Esophagus muscularis mucosa (tissue), 4 donors: ENCODE data around the gene AACS. TPM values are rescaled to one million over a fixed set of nuclear protein-coding genes. Genes with fewer than 3 reads are reported as not detected.

Experiments
- DNase-seq: peaks from one replicate; pipeline ENCODE4 v3.0.0-alpha.2; 2017; ENCODE audit errors: extremely low spot score
- H3K27ac ChIP-seq, 4 donors: fragments of 200-600 bp; sonication (generic); replicated peaks in 1 of 4; 1 replicate in 3 of 4; 2 replicates in 1 of 4; pipeline ENCODE4 v1.5.1; 2016 to 2019; ENCODE audit warnings: mild to moderate bottlenecking in 1 of 4
- H3K27me3 ChIP-seq, 4 donors: fragments of 200-600 bp; sonication (generic); one replicate each; pipeline versions ENCODE4 v1.5.1 to v1.6.0; 2016 to 2019
- H3K36me3 ChIP-seq, 4 donors: fragments of 200-600 bp; sonication (generic); one replicate each; pipeline ENCODE4 v1.5.1; 2016 to 2019
- H3K4me1 ChIP-seq, 4 donors: fragments of 200-600 bp; sonication (generic); one replicate each; pipeline ENCODE4 v1.5.1; 2016 to 2019
- H3K4me3 ChIP-seq, 4 donors: fragments of 200-600 bp; sonication (generic); 1 replicate in 2 of 4; 2 replicates in 2 of 4; pipeline ENCODE4 v1.5.1; 2016 to 2019; ENCODE audit warnings: mild to moderate bottlenecking in 4 of 4, moderate library complexity in 1 of 4
- H3K9me3 ChIP-seq, 4 donors: fragments of 200-600 bp; sonication (generic); 1 replicate in 3 of 4; 2 replicates in 1 of 4; pipeline ENCODE4 v1.5.1; 2016 to 2019
- CTCF ChIP-seq, 3 experiments: fragments of 200-600 bp in 2 of 3; fragments of 450-650 bp in 1 of 3; sonication (generic) in 2 of 3; IDR thresholded peaks; one replicate each; pipeline ENCODE4 v1.5.1; 2017 to 2019; ENCODE audit warnings: antibody characterized with exemption in 3 of 3, mild to moderate bottlenecking in 2 of 3, moderate library complexity in 1 of 3
- EP300 ChIP-seq: sonication (generic); formaldehyde crosslinking; IDR thresholded peaks from one replicate; pipeline ENCODE4 v1.6.1; 2017; ENCODE audit warnings: antibody characterized with exemption
- POLR2A ChIP-seq: fragments of 450-650 bp; IDR thresholded peaks from one replicate; pipeline ENCODE4 v1.6.1; 2017; ENCODE audit warnings: antibody characterized with exemption, moderate library complexity, mild to moderate bottlenecking, low read depth
- POLR2AphosphoS5 ChIP-seq, 2 donors: sonication (generic); formaldehyde crosslinking; IDR thresholded peaks; one replicate each; pipeline ENCODE4 v1.6.1; 2017; ENCODE audit warnings: antibody characterized with exemption in 2 of 2
- WGBS: methylation state at CpG from one replicate; pipeline ENCODE4 v1.1.5; 2018; 5-methylcytosine and 5-hydroxymethylcytosine counted together
- intact Hi-C: fragments of 100-400 bp; cut with DNase I; formaldehyde crosslinking; loops from one replicate; pipeline ENCODE4 v1.15.1; 2023
- total RNA-seq, 4 donors: library from RNA; depleted of rRNA; stranded (reverse); fragments of >200 nt; gene quantifications; one replicate each; pipeline versions ENCODE4 v1.1.0 to v1.2.1, GENCODE V29; 2016

The AACS gene
- total RNA-seq, 4 donors from 2014 or later = 10.2 to 16.7 (median 13.9) TPM

GRCh38 chr12:125089083-125089482 is 23.8 kb downstream of the AACS start:
- Histone ChIP-seq H3K9me3 (no peaks in the 10 kb centered on the region), H3K4me1 (peaks cover 0 to 9% (median 2%) of the 10 kb centered on the region in 4 donors), H3K27me3 (no peaks in the 10 kb centered on the region), H3K27ac (no peak overlapping the region), H3K4me3 (no peak overlapping the region), H3K36me3 (peaks cover 23 to 92% (median 67%) of the 10 kb centered on the region in 4 donors)
- no peak for DNase-seq
- TF ChIP-seq POLR2A (no peak), EP300 (no peak), POLR2AphosphoS5 (IDR thresholded peaks at IDR 0.05) (no peak), CTCF (IDR thresholded peaks at IDR 0.05) (no peak)
- WGBS = 89% methylated on average over 7 of the region's 9 CpGs
- intact Hi-C loops = no loop called here

DNA sequence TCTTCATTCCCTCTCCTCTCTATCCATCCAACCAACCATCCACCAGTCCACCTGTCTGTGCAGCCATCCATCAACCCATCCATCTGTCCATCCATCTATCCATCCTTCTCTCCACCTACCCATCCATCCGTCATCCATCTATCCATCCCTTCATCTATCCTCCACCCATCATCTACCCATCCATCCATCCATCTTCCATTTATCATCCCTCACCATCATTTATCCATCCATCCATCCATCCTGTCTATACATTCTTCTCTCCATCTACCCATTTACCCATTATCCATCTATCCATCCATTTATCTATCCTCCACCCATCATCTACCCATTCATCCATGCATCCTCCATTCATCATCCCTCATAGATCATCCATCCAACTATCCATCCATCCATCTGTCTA is 24.4 kb downstream of the AACS start:
- intact Hi-C loops = no loop called here
- H3K27ac ChIP-seq = no peak overlapping the region
- 97% methylated on average over 1 of the region's 1 CpG for WGBS
- H3K9me3 ChIP-seq = no peaks in the 10 kb centered on the region
- peaks cover 0 to 9% (median 2%) of the 10 kb centered on the region in 4 donors for H3K4me1 ChIP-seq
- H3K4me3 ChIP-seq = no peak overlapping the region
- H3K27me3 ChIP-seq = no peaks in the 10 kb centered on the region
- peaks cover 23 to 91% (median 66%) of the 10 kb centered on the region in 4 donors for H3K36me3 ChIP-seq
- DNase-seq = no peak
- TF ChIP-seq CTCF (IDR thresholded peaks at IDR 0.05) (no peak), EP300 (no peak)

DNA sequence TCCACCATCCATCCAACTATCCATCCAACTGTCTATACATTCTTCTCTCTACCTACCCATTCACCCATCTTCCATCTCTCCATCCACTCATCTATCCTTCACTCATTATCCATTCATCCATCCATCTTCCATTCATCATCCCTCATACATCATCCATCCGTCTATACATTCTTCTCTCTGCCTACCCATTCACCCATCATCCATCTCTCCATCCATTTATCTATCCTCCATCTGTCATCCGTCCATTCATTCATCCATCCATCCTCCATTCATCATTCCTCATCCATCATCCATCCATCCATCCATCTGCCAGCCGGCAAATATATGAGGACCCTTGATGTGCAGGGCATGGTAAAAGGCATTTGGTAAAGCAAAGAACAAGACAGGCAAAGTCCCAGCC is 25.2 kb downstream of the AACS start:
- peaks cover 17 to 90% (median 61%) of the 10 kb centered on the region in 4 donors for H3K36me3 ChIP-seq
- WGBS = 97% methylated on average over 3 of the region's 3 CpGs
- no peak overlapping the region for H3K4me3 ChIP-seq
- intact Hi-C loops = no loop called here
- no peaks in the 10 kb centered on the region for H3K27me3 ChIP-seq
- no peak overlapping the region for H3K27ac ChIP-seq
- no peaks in the 10 kb centered on the region for H3K9me3 ChIP-seq
- H3K4me1 ChIP-seq = peaks cover 0 to 9% (median 2%) of the 10 kb centered on the region in 4 donors
- TF ChIP-seq EP300 (no peak), POLR2AphosphoS5 (IDR thresholded peaks at IDR 0.05) (no peak), POLR2A (no peak), CTCF (IDR thresholded peaks at IDR 0.05) (no peak)
- DNase-seq = no peak

DNA sequence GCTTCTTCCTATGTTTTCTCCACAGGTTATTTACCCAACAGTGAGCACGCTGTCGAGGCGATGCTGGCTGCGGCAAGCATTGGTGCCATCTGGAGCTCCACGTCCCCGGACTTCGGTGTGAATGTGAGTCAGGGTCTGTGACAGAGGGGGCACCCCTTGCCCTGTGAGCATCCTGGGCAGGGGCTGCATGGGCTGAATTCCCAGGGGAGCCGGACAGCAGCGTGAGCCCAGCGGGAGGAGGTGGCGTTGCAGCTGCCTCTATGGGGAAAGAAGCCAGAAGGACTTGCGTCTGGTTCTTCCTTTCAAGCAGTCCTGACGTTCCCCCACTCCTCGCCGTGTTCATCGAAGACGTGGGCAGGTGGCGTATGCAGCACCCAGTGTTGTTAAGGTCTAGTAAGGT is 26.2 kb downstream of the AACS start:
- peaks cover 11 to 84% (median 57%) of the 10 kb centered on the region in 4 donors for H3K36me3 ChIP-seq
- no peaks in the 10 kb centered on the region for H3K9me3 ChIP-seq
- no peak overlapping the region for H3K4me3 ChIP-seq
- no peak for DNase-seq
- peaks cover 0 to 9% (median 2%) of the 10 kb centered on the region in 4 donors for H3K4me1 ChIP-seq
- intact Hi-C loops = no loop called here
- no peak overlapping the region for H3K27ac ChIP-seq
- H3K27me3 ChIP-seq = no peaks in the 10 kb centered on the region
- no peak for TF ChIP-seq POLR2AphosphoS5 (IDR thresholded peaks at IDR 0.05)
- no peak for TF ChIP-seq EP300
- TF ChIP-seq CTCF (IDR thresholded peaks at IDR 0.05) = no peak
- TF ChIP-seq POLR2A = no peak
- WGBS = 97% methylated on average over 18 of the region's 18 CpGs

- WGBS = 77% methylated on average over 13 of the region's 17 CpGs
- H3K4me3 ChIP-seq = no peak overlapping the region
- intact Hi-C loops = no loop called here
- TF ChIP-seq POLR2AphosphoS5 (IDR thresholded peaks at IDR 0.05) = no peak
- no peak for TF ChIP-seq EP300
- H3K27me3 ChIP-seq = no peaks in the 10 kb centered on the region
- H3K4me1 ChIP-seq = peaks cover 0 to 9% (median 2%) of the 10 kb centered on the region in 4 donors
- no peak overlapping the region for H3K27ac ChIP-seq
- DNase-seq = no peak
- H3K9me3 ChIP-seq = no peaks in the 10 kb centered on the region
- peaks cover 5 to 76% (median 48%) of the 10 kb centered on the region in 4 donors for H3K36me3 ChIP-seq
Measured at GRCh38 chr12:125092108-125092871, 27.1 kb downstream of the AACS start.
